H1 (cell line): ENCODE data around the gene FLOT1. TPM values are rescaled to one million over a fixed set of nuclear protein-coding genes. Genes with fewer than 3 reads are reported as not detected.
A peak's percentile ranks its signal among the peaks of the same experiment; 100 is the strongest.

Source experiments
- CTCF ChIA-PET: fragments of 300-600 bp; sonication (Branson Sonifier 250); formaldehyde crosslinking; loops from one replicate; lab custom pipeline; 2021; ENCODE audit not compliant: partially characterized antibody; lab: Charles Lee
- POLR2A ChIA-PET: fragments of 300-600 bp; sonication (Branson Sonifier 250); formaldehyde crosslinking; loops from one replicate; lab custom pipeline; 2021; ENCODE audit warnings: inconsistent platforms; ENCODE audit not compliant: partially characterized antibody; lab: Charles Lee
- DNase-seq, 2 experiments: peaks; one replicate each; pipeline versions ENCODE4 v3.0.0 to v3.0.0-alpha.2; 2010 to 2022; ENCODE audit warnings: low spot score in 2 of 2, low read depth in 1 of 2, mixed read lengths in 1 of 2
- FAIRE-seq: peaks from 2 replicates; lab custom pipeline; 2011; peaks lifted over from hg19 to GRCh38; lab: Jason Lieb, UNC
- H2AFZ ChIP-seq: 2 replicates; pipeline ENCODE4 v1.8.1; 2012; ENCODE audit warnings: low read length, inconsistent platforms
- H2AK5ac ChIP-seq: 2 replicates; pipeline ENCODE4 v1.6.1; 2013; ENCODE audit warnings: low read depth, low read length
- H2BK120ac ChIP-seq: replicated peaks from 2 replicates; pipeline ENCODE3; 2013; ENCODE audit warnings: low read depth, low read length, inconsistent platforms
- H2BK12ac ChIP-seq: 2 replicates; pipeline ENCODE4 v1.6.1; 2013; ENCODE audit warnings: low read depth, low read length
- H2BK15ac ChIP-seq: 2 replicates; pipeline ENCODE4 v1.6.1; 2013; ENCODE audit warnings: low read length
- H2BK20ac ChIP-seq: 2 replicates; pipeline ENCODE4 v1.6.1; 2013; ENCODE audit warnings: low read length
- H2BK5ac ChIP-seq: 2 replicates; pipeline ENCODE4 v1.6.1; 2013; ENCODE audit warnings: low read depth, low read length
- H3K14ac ChIP-seq: 2 replicates; pipeline ENCODE4 v1.6.1; 2013; ENCODE audit warnings: inconsistent platforms; ENCODE audit not compliant: insufficient read length
- H3K18ac ChIP-seq: 2 replicates; pipeline ENCODE4 v1.6.1; 2013; ENCODE audit warnings: low read length; ENCODE audit errors: extremely low read depth
- H3K23ac ChIP-seq: 2 replicates; pipeline ENCODE4 v1.6.1; 2013; ENCODE audit warnings: inconsistent platforms; ENCODE audit not compliant: insufficient read length
- H3K23me2 ChIP-seq: 2 replicates; pipeline ENCODE4 v1.6.1; 2013; ENCODE audit warnings: low read depth, low read length
- H3K27ac ChIP-seq: 2 replicates; pipeline ENCODE4 v1.6.1; 2011; ENCODE audit warnings: low read depth, low read length, inconsistent platforms
- H3K27me3 ChIP-seq, 4 experiments: replicated peaks in 1 of 4; 1 replicate in 1 of 4; 2 replicates in 3 of 4; pipeline versions ENCODE4 v1.6.1 to v1.8.1; 2011 to 2013; ENCODE audit warnings: low read length in 3 of 4, mild to moderate bottlenecking in 3 of 4, inconsistent platforms in 2 of 4, mixed read lengths in 2 of 4, moderate library complexity in 1 of 4; ENCODE audit not compliant: control insufficient read depth in 3 of 4, insufficient read depth in 3 of 4; ENCODE audit errors: extremely low read depth in 1 of 4
- H3K36me3 ChIP-seq, 4 experiments: 2 replicates each; pipeline versions ENCODE4 v1.6.1 to v1.8.1; 2011 to 2013; ENCODE audit warnings: mild to moderate bottlenecking in 4 of 4, low read length in 3 of 4, moderate library complexity in 2 of 4, control low read depth in 1 of 4, inconsistent platforms in 1 of 4; ENCODE audit not compliant: insufficient read depth in 4 of 4, control insufficient read depth in 2 of 4
- H3K4ac ChIP-seq: replicated peaks from 2 replicates; pipeline ENCODE3; 2013; ENCODE audit warnings: low read length, low read depth, mixed read lengths, inconsistent platforms; ENCODE audit not compliant: insufficient read length
- H3K4me1 ChIP-seq, 4 experiments: replicated peaks in 1 of 4; 1 replicate in 1 of 4; 2 replicates in 3 of 4; pipeline versions ENCODE4 v1.6.1 to v1.8.1; 2011 to 2013; ENCODE audit warnings: low read length in 3 of 4, inconsistent platforms in 2 of 4, mixed read lengths in 1 of 4; ENCODE audit not compliant: insufficient read depth in 4 of 4, control insufficient read depth in 3 of 4
- H3K4me2 ChIP-seq, 2 experiments: 2 replicates each; pipeline versions ENCODE4 v1.6.1 to v1.8.1; 2011 to 2013; ENCODE audit warnings: low read depth in 2 of 2, low read length in 2 of 2, control low read depth in 1 of 2, inconsistent platforms in 1 of 2, mild to moderate bottlenecking in 1 of 2; ENCODE audit not compliant: insufficient read depth in 1 of 2
- H3K4me3 ChIP-seq, 4 experiments: fragments of 200-600, 300-600 bp in 1 of 4; sonication (generic), shearing (Covaris generic), sonication (Bioruptor Twin) in 1 of 4; 2 replicates each; pipeline versions ENCODE4 v1.5.1 to v1.8.1; 2011 to 2016; ENCODE audit warnings: low read length in 4 of 4, low read depth in 3 of 4, control low read depth in 2 of 4, inconsistent platforms in 2 of 4, mild to moderate bottlenecking in 2 of 4, mixed read lengths in 1 of 4, moderate library complexity in 1 of 4; ENCODE audit not compliant: insufficient read depth in 2 of 4; ENCODE audit errors: extremely low read depth in 1 of 4
- H3K56ac ChIP-seq: replicated peaks from 2 replicates; pipeline ENCODE3; 2013; ENCODE audit warnings: low read depth, mild to moderate bottlenecking, mixed read lengths, low read length, inconsistent platforms; ENCODE audit not compliant: insufficient read length
- H3K79me1 ChIP-seq: 2 replicates; pipeline ENCODE4 v1.6.1; 2013; ENCODE audit warnings: low read depth, low read length, control low read depth
- H3K79me2 ChIP-seq, 2 experiments: 2 replicates each; pipeline versions ENCODE4 v1.6.1 to v1.8.1; 2012 to 2013; ENCODE audit warnings: low read length in 2 of 2, mild to moderate bottlenecking in 2 of 2, inconsistent platforms in 1 of 2; ENCODE audit not compliant: insufficient read depth in 2 of 2, control insufficient read depth in 1 of 2
- H3K9ac ChIP-seq, 4 experiments: replicated peaks in 1 of 4; 1 replicate in 1 of 4; 2 replicates in 3 of 4; pipeline versions ENCODE4 v1.6.1 to v1.8.1; 2011 to 2013; ENCODE audit warnings: low read depth in 3 of 4, low read length in 3 of 4, control low read depth in 2 of 4, mild to moderate bottlenecking in 2 of 4, moderate library complexity in 2 of 4, inconsistent platforms in 1 of 4; ENCODE audit errors: extremely low read depth in 1 of 4
- H3K9me3 ChIP-seq, 2 experiments: 2 replicates each; pipeline versions ENCODE4 v1.6.1 to v1.8.1; 2012 to 2013; ENCODE audit warnings: mild to moderate bottlenecking in 2 of 2, moderate library complexity in 2 of 2, control low read depth in 1 of 2, inconsistent platforms in 1 of 2, low read depth in 1 of 2, low read length in 1 of 2, mixed read lengths in 1 of 2; ENCODE audit not compliant: insufficient read depth in 2 of 2
- H4K20me1 ChIP-seq, 2 experiments: replicated peaks in 1 of 2; 2 replicates each; pipeline versions ENCODE3 to v1.8.1; 2011 to 2013; ENCODE audit warnings: inconsistent platforms in 2 of 2, low read length in 2 of 2, mild to moderate bottlenecking in 1 of 2; ENCODE audit not compliant: insufficient read depth in 2 of 2, control insufficient read depth in 1 of 2
- H4K5ac ChIP-seq: 2 replicates; pipeline ENCODE4 v1.6.1; 2013; ENCODE audit warnings: low read length, low read depth, mixed read lengths, inconsistent platforms; ENCODE audit not compliant: insufficient read length
- H4K8ac ChIP-seq: 2 replicates; pipeline ENCODE4 v1.8.0; 2013; ENCODE audit warnings: mild to moderate bottlenecking, moderate library complexity, low read length, inconsistent platforms; ENCODE audit not compliant: insufficient read depth; ENCODE audit errors: extremely low read depth
- H4K91ac ChIP-seq: replicated peaks from 2 replicates; pipeline ENCODE3; 2013; ENCODE audit warnings: low read length, mixed read lengths, inconsistent platforms; ENCODE audit not compliant: insufficient read length
- ASH2L ChIP-seq: fragments of 200-600, 300-600 bp; sonication (generic); IDR thresholded peaks from one replicate; pipeline ENCODE4 v1.7.1; 2017; ENCODE audit warnings: low read length
- BRCA1 ChIP-seq: IDR thresholded peaks from 2 replicates; pipeline ENCODE4 v1.6.1; 2012; ENCODE audit warnings: low read depth, low read length, improper control_type of control experiment
- CREB1 ChIP-seq: IDR thresholded peaks from 2 replicates; pipeline ENCODE4 v1.6.1; 2012; ENCODE audit warnings: inconsistent platforms
- FOSL1 ChIP-seq: IDR thresholded peaks from 2 replicates; pipeline ENCODE4 v1.6.1; 2011; ENCODE audit warnings: mild to moderate bottlenecking, low read depth, low read length, moderate library complexity; ENCODE audit not compliant: insufficient read depth
- JUN ChIP-seq: IDR thresholded peaks from 2 replicates; pipeline ENCODE4 v1.6.1; 2011; ENCODE audit warnings: low read depth, mild to moderate bottlenecking, improper control_type of control experiment, low read length
- KDM1A ChIP-seq: fragments of 200-600, 300-600 bp; sonication (generic); IDR thresholded peaks from 2 replicates; pipeline ENCODE4 v1.7.1; 2016; ENCODE audit warnings: mild to moderate bottlenecking, low read length, borderline replicate concordance
- NANOG ChIP-seq: IDR thresholded peaks from 2 replicates; pipeline ENCODE4 v1.6.1; 2011; ENCODE audit warnings: low read length, low read depth, mild to moderate bottlenecking, inconsistent platforms; ENCODE audit not compliant: insufficient read depth, poor library complexity, severe bottlenecking
- POLR2AphosphoS5 ChIP-seq: IDR thresholded peaks from 2 replicates; pipeline ENCODE4 v1.6.1; 2011; ENCODE audit warnings: low read depth, low read length
- RAD21 ChIP-seq, 2 experiments: IDR thresholded peaks in 1 of 2; conservative IDR thresholded peaks in 1 of 2; 2 replicates each; pipeline ENCODE4 v1.6.1; 2011; ENCODE audit warnings: low read depth in 2 of 2, low read length in 2 of 2, improper control_type of control experiment in 1 of 2, inconsistent platforms in 1 of 2, mild to moderate bottlenecking in 1 of 2, moderate library complexity in 1 of 2
- SP2 ChIP-seq: IDR thresholded peaks from 2 replicates; pipeline ENCODE4 v1.6.1; 2012; ENCODE audit warnings: mild to moderate bottlenecking, low read length, inconsistent platforms
- WGBS, 2 experiments: shearing (Covaris generic) in 1 of 2; methylation state at CpG; one replicate each; pipeline versions ENCODE4 v1.1.6 to v1.1.7; 2013 to 2015; ENCODE audit warnings: low lambda C conversion rate in 2 of 2, mixed read lengths in 2 of 2, inconsistent platforms in 1 of 2, low coverage in 1 of 2, missing lambda C conversion rate in 1 of 2; ENCODE audit not compliant: insufficient replicate concordance in 2 of 2, insufficient coverage in 1 of 2, insufficient read length in 1 of 2; ENCODE audit errors: extremely low coverage in 1 of 2, missing lambda C conversion rate in 1 of 2; 5-methylcytosine and 5-hydroxymethylcytosine counted together
- polyA plus RNA-seq, 7 experiments: library from polyadenylated mRNA; depleted of rRNA in 3 of 7; stranded (reverse) in 5 of 7; unstranded in 2 of 7; fragments of >200 nt in 5 of 7; fragments of 200-250 nt in 2 of 7; gene quantifications; 1 replicate in 5 of 7; 2 replicates in 1 of 7; 4 replicates in 1 of 7; pipeline versions ENCODE4 v1.2.1 to v1.2.3, GENCODE V29; 2011 to 2013; ENCODE audit warnings: missing spikeins in 2 of 7, mixed read lengths in 2 of 7
- total RNA-seq: library from RNA; stranded (reverse); fragmentation: NEBNext Ultra II Directional; extraction: Animal tissue kit (Norgen Biotek cat#: 25700); gene quantifications from 2 replicates; pipeline ENCODE4 v1.2.1, GENCODE V29; 2021

Gene FLOT1
- total and polyA plus RNA-seq, 2 of the 8 experiments (the other 6 are each of a cell fraction or from before 2014, with no cell fraction given): 87.5 to 88.1 TPM

GRCh38 chr6:30717129-30717844, 25.2 kb downstream of the FLOT1 start, which contains the start of gene MDC1:
Gene MDC1 (minus strand): TSS chr6:30717281. CDS start chr6:30715175, 2,106 bp downstream.
- H3K4me3 ChIP-seq: peak within 1 kb of the TSS; percentile 63 to 100 (median 82)
- CTCF ChIA-PET: interaction anchor here (0.8 to 8.2 kb wide), 10 partner anchors 12 to 325 kb away, joined by 3 to 61 read pairs (median 4); partner anchors contain the start of genes DHX16 and NRM
- peaks cover 6 to 35% of the 10 kb centered on the region in 2 experiments for H3K79me2 ChIP-seq
- no peak within 1 kb of the TSS for H3K23ac ChIP-seq
- H3K4ac ChIP-seq: peak within 1 kb of the TSS; percentile 24
- H3K23me2 ChIP-seq: peaks cover 13% of the 10 kb centered on the region
- 0 out of 2 replicates have a peak within 1 kb of the TSS, but pooled peaks have one; percentile 57 for H2AK5ac ChIP-seq
- H4K91ac ChIP-seq: peak within 1 kb of the TSS; percentile 79
- peak within 1 kb of the TSS; percentile 92 for H3K56ac ChIP-seq
- 1% methylated on average over 48 of the region's 48 CpGs; no CpG with 5 or more reads in 1 of the 2 experiments for WGBS, 2 experiments
- H3K4me2 ChIP-seq: peak within 1 kb of the TSS; percentile 79
- H3K14ac ChIP-seq: no peak within 1 kb of the TSS
- peak within 1 kb of the TSS; percentile 75 for H2BK12ac ChIP-seq
- H3K18ac ChIP-seq: peak within 1 kb of the TSS; percentile 52
- H4K20me1 ChIP-seq: peaks cover 2 to 7% of the 10 kb centered on the region in 2 experiments
- FAIRE-seq (peak; percentile 68), DNase-seq (peak; percentile 92 to 99)
- peak within 1 kb of the TSS; percentile 94; the same call in 1 of the 2 replicates for H4K8ac ChIP-seq
- peaks cover 3% of the 10 kb centered on the region; the same call in 1 of the 2 replicates for H3K79me1 ChIP-seq
- peak within 1 kb of the TSS; percentile 97 for H2BK5ac ChIP-seq
- H3K27ac ChIP-seq: peak within 1 kb of the TSS; percentile 94
- no peaks in the 10 kb centered on the region for H3K9me3 ChIP-seq
- H2BK15ac ChIP-seq: no peak within 1 kb of the TSS; the same call in 1 of the 2 replicates
- H3K36me3 ChIP-seq: peaks cover 20 to 34% (median 26%) of the 10 kb centered on the region in 4 experiments
- peak within 1 kb of the TSS; percentile 92 for H4K5ac ChIP-seq
- H3K27me3 ChIP-seq: no peaks in the 10 kb centered on the region
- peaks cover 0 to 2% (median 0%) of the 10 kb centered on the region in 4 experiments; a peak in 6 of 7 replicates for H3K4me1 ChIP-seq
- H2AFZ ChIP-seq: no peak within 1 kb of the TSS; the same call in 1 of the 2 replicates
- no peak within 1 kb of the TSS for H2BK20ac ChIP-seq
- peak within 1 kb of the TSS; percentile 55 for H2BK120ac ChIP-seq
- peak within 1 kb of the TSS; percentile 53 to 94 (median 84) for H3K9ac ChIP-seq
- POLR2A ChIA-PET: interaction anchor here (0.7 to 35.9 kb wide), 20 partner anchors 9 to 168 kb away, joined by 3 to 732 read pairs (median 4); partner anchors contain the start of genes ATAT1, C6orf136, DDR1 and DHX16
- TF ChIP-seq BRCA1 (0 out of 2 replicates have a peak, but pooled peaks have one; percentile 12), POLR2AphosphoS5 (peak; percentile 99), CREB1 (peak; percentile 88), SP2 (peak; percentile 98), FOSL1 (no peak), JUN (no peak), RAD21 (IDR thresholded peaks at IDR 0.05 in 1 of 2, conservative IDR thresholded peaks at IDR 0.05 in 1 of 2; ENCODE audit: low read depth in 2 of 2, low read length in 2 of 2) (peak in 1 of 2 experiments; percentile 15; a peak in 1 of 4 replicates), KDM1A (no peak), ASH2L (peak; percentile 60), NANOG (peak; percentile 66)
